GM08714 (cell line): ENCODE measurements around the gene HMGCLL1.

ENCODE experiments used
- H3K4me3 ChIP-seq: fragments of 200-500 bp; sonication (Bioruptor generic); 2 replicates; pipeline ENCODE4 v1.5.1; 2014; ENCODE audit warnings: mild to moderate bottlenecking, low read length, inconsistent platforms
- ZNF274 ChIP-seq: IDR thresholded peaks from 2 replicates; pipeline ENCODE4 v1.6.1; 2012; ENCODE audit warnings: mild to moderate bottlenecking, low read depth, low read length

HMGCLL1 gene

GRCh38 chr6:55443238-55444134 is 135.5 kb downstream of the HMGCLL1 start:
- no peak for TF ChIP-seq ZNF274

GRCh38 chr6:55438203-55438602 is 140.8 kb downstream of the HMGCLL1 start:
- TF ChIP-seq ZNF274: no peak
- no peak overlapping the region for H3K4me3 ChIP-seq

More at GRCh38 chr6:55443238-55444134, 135.5 kb downstream of the HMGCLL1 start:
- H3K4me3 ChIP-seq: no peak overlapping the region

GRCh38 chr6:55437141-55437540 is 141.9 kb downstream of the HMGCLL1 start:
- no peak for TF ChIP-seq ZNF274
- H3K4me3 ChIP-seq: no peak overlapping the region

GRCh38 chr6:55433446-55434130 is 145.4 kb downstream of the HMGCLL1 start:
- H3K4me3 ChIP-seq: no peak overlapping the region
- TF ChIP-seq ZNF274: no peak

- TF ChIP-seq ZNF274: no peak
- no peak overlapping the region for H3K4me3 ChIP-seq
These were observed 155.1 kb downstream of the HMGCLL1 start for GRCh38 chr6:55423933-55424332.

GRCh38 chr6:55410674-55411073 is 168.3 kb downstream of the HMGCLL1 start:
- H3K4me3 ChIP-seq: no peak overlapping the region
- no peak for TF ChIP-seq ZNF274

GRCh38 chr6:55405474-55406235 is 173.3 kb downstream of the HMGCLL1 start:
- no peak overlapping the region for H3K4me3 ChIP-seq
- TF ChIP-seq ZNF274: no peak

GRCh38 chr6:55399351-55399750 is 179.6 kb downstream of the HMGCLL1 start:
- no peak overlapping the region for H3K4me3 ChIP-seq
- no peak for TF ChIP-seq ZNF274

GRCh38 chr6:55397986-55398385 is 181.0 kb downstream of the HMGCLL1 start:
- TF ChIP-seq ZNF274: no peak
- no peak overlapping the region for H3K4me3 ChIP-seq

- no peak for TF ChIP-seq ZNF274
- H3K4me3 ChIP-seq: no peak overlapping the region
These were observed 183.1 kb downstream of the HMGCLL1 start for GRCh38 chr6:55395871-55396270.

- H3K4me3 ChIP-seq: no peak overlapping the region
- no peak for TF ChIP-seq ZNF274
These were observed 190.8 kb downstream of the HMGCLL1 start for GRCh38 chr6:55388211-55388610.
